GM12891 (cell line): ENCODE data around the gene DLGAP1.

Experiments used
- POLR2A ChIP-seq: IDR thresholded peaks from 2 replicates; pipeline ENCODE4 v1.6.1; 2011; ENCODE audit warnings: low read depth, low read length, control low read depth
- TAF1 ChIP-seq: IDR thresholded peaks from 2 replicates; pipeline ENCODE4 v1.6.1; 2011; ENCODE audit warnings: low read depth, low read length, control low read depth

DNA sequence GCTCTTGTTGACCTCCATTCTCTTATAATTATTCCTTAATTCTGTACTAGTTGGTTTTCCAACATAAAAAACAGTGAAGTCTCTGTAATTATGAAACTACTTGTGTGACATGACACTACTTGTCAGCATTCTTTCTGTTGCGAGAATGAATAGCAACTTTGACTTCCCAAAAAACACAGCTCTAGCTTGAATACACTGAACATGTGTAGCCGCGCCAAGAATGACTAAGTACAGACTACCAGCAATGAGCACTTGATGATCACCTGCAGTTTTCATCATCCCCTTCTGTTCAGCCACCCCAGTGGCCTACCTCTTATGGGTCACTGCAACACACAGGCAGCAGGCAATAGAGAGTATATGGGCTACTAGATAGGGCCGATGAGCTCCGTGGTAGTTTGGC lies 775.9 kb downstream of the DLGAP1 start:
- TF ChIP-seq POLR2A, result no peak
- TF ChIP-seq TAF1, result no peak
